Right lobe of liver (tissue), 4 donors: Measurements from ENCODE around the gene CTSE.

Experiments used
- CTCF ChIP-seq, 4 donors: fragments of 200-600 bp in 3 of 4; fragments of 450-650 bp in 1 of 4; IDR thresholded peaks; one replicate each; pipeline versions ENCODE4 v1.5.1 to v1.8.0; 2016 to 2022; ENCODE audit warnings: antibody characterized with exemption in 4 of 4, mild to moderate bottlenecking in 2 of 4
- POLR2A ChIP-seq: fragments of 450-650 bp; IDR thresholded peaks from one replicate; pipeline ENCODE4 v1.6.1; 2017; ENCODE audit warnings: antibody characterized with exemption, mild to moderate bottlenecking
- donor health status: DM: no; HTN: no; CAD: no.
- donor health status: DM: no; HTN: no; CAD: no.
- donor health status: DM: no; HTN: yes; CAD: no.

DNA sequence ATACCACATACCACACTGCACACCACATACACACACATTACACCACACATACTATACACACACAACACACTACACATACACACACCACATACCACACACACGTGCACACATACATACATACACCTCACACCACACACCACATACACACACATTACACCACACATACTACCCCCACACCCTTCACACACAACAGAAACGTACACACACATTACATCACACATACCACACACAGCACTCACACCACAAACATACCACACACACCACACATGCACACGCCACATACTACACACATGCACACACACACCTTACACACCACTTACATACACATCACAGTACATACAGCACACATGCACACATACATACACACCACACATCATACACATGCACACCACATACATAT is 49.0 kb downstream of the CTSE start:
- TF ChIP-seq CTCF (IDR thresholded peaks at IDR 0.05) (no peak), POLR2A (no peak)
